GM10847 (cell line): ENCODE measurements around the gene TIAM1.

Experiments used
- POLR2A ChIP-seq: IDR thresholded peaks from 2 replicates; pipeline ENCODE4 v1.6.1; 2011; ENCODE audit not compliant: insufficient read length; ENCODE audit errors: extremely low read depth

Gene TIAM1

DNA sequence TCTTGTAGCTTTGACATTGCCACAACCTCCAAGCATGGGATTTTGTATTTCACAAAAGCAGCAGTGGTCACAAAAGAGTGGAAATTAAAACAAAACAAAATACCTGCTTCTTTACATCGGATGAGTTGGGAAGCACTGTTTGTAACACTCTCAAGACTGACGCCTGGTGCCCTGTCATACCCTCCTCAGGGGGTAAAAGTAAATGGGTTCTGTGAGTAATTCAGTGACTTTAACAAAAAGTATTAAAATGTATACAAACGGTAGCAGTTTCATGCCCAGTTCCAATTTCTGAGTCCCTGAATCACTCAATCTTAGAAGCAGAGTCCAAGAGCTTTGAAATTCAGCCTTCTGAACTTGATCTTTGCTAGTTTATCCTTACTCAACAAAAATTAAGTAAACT is 152.5 kb downstream of the TIAM1 start:
- TF ChIP-seq POLR2A: no peak

DNA sequence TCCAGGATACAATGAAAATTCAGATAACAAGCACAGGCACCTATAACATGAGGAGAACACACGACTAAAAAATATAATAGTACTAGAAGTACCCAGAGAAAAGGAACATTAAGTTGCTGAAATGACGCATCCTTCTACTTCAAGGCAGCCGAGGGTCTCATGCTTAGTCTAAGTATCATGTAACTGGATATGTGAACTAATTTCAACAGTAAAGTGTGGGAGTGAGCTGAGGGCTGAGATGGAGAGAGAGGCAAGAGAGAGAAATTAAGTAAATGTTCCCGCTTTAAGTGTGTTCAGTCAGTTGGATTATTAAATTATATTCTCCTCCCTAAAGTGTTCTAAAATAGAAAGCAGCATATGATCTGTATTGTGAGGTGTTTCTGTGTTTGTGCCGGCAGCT is 153.5 kb downstream of the TIAM1 start:
- no peak for TF ChIP-seq POLR2A

DNA sequence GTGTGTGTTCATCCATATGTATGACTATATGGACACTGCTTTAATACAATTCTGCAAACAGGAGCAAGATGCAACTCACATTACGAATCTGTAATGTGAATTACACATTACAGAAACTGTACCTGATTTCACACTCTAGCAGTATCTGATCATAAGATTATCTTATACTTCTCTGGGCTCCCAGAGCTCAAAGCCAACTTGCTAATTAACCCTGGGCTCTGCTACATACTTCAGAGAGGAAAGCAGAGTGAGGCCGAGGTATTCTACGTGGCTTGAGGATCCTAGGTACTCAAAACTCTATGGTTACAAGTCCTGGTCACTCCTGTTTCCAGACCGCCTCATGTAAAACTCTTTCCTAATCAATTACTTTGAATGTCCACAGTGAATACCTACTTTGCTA is 156.6 kb downstream of the TIAM1 start:
- TF ChIP-seq POLR2A: no peak

DNA sequence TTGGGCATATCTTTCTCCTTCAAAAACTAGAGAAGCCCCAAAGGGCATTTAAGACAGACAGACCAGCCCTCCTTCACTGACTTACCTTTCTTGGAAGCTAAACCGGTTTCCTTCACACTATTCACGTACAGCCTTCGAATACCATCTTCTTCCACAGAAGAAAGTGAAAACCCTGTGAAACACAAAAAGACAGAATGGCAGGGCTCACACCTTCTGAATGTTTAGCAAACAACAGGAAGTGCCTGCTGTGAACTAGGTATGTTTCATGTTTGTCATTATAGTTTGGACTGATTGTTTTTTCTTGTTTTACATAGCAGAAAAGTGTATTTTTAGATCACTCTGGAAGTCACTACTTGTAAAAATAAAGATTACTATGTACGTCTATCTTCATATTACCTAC is 157.1 kb downstream of the TIAM1 start:
- no peak for TF ChIP-seq POLR2A

DNA sequence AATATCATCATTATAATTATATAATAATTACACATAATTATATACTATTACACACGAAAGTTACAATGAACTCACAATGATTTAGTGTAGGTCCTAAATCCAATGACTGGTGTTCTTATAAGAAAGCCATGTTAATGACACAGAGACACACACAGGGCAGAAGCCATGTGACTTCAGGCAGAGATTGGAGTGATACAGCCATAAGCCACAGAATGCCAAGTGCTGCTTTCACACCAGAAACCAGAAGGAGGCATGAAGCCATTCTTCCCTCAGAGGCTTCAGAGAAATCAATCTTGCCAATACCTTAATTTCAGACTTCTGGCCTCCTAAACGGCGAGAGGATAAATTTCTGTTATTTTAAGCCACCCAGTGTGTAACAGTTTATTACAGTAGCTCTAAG is 158.4 kb downstream of the TIAM1 start:
- no peak for TF ChIP-seq POLR2A

DNA sequence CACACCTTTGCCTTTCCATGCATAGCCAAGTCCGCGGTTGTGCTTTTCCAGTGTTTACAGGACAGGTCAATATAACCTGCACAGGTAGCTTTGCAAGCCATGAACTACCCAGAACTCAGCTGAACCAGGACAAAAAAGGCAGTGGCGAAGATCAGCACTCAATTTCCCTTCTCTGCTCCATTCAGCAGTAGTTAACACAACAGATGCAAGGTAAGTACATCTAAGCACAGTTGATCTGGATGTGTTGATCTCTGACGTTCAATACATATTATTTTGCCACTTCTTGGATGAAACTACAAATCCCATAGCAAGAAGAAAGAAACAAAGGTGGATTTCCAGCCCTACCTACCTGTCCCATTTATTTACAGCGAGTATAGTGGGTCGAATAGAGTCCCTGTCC is 159.2 kb downstream of the TIAM1 start:
- no peak for TF ChIP-seq POLR2A

DNA sequence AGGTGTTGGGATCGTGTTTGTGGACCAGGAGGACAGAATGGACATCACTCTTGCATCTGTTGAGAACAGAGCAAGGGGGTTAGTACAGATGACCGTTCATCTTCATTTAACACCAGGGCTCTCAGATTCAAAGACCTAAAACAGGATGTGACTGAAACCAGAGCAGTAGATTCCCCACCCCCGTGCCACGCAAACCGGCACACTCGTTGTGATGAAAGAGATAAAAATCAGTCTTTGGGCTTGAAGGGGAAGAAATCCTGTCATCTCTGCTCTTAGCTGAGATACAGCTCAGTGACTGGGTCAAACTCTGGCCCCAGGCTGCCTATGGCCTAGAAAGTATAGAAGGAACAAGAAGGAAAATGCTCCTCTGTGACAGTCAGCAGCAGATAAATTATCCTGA is 159.6 kb downstream of the TIAM1 start:
- TF ChIP-seq POLR2A: no peak

DNA sequence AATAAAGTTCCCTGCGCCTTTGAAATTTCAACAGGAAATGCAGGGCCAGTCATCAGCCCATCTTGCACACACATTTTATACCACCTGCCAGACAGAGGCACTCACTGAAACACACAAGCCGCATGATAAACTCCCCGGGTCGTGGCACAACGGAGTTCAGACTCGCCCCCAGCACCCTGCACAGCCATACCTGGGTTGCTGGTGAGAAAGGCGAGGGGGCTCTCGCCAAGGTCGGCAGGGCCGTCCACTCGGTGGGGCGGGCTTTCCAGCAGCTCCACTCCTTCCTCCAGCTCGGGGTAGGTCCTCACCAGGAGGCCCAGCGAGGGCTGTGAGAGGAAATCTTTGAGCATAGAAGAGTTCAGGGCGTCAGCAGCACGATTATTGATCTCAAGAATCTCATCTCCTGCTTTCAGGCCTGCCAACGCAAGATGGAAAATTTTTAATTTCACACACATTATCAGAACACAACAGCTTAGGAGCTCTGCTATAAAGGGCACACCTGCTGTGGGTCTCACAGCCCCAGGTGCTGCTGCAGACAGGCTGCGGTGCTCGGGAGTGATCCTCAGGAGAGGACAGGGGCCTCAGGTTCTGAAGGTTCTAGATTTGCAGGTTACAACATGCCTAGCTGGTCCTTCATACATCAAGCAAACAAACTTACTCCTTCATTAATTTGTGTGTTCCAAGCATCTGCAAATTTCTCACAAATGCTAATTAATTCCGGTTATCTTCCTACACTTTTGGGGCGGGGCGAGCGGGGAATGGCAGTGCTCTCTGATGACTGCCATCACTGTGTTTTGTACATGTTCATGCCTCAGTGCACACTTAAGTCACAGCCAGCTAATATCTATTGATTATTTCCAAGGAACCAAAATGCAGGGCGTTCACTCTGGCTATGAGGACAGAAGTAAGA is 161.6 kb downstream of the TIAM1 start:
- no peak for TF ChIP-seq POLR2A

DNA sequence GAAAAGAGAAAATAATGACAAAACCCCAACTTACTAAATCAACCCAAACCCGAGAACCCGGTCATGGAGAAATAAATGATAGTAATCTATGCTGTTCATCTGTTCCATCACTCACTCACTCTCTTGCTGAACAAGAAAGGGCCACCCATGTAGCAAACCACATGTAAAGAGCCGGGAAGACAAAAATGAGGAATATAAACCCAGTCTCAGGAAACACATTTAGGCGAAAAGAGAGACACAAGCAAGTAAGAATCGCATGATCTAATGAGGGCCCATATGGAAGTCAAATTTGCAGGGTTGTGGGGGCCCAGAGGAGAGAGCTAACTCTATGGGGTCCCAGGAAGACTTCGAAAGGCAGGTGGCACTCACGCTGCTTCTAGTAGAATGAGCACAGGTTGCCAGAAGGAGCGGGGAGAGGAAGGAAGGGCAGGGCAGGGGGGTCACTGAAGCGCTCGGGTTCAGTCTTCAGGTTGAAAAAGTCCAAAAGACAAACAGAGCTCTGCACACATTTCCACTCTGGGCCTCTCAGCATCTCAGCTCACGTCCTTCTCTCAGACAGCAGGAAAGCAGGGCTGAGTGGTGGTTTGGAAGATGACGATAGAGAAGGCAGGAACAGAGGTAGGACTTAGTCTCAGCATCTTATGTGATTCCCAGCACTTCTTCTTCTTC is 162.8 kb downstream of the TIAM1 start:
- no peak for TF ChIP-seq POLR2A

DNA sequence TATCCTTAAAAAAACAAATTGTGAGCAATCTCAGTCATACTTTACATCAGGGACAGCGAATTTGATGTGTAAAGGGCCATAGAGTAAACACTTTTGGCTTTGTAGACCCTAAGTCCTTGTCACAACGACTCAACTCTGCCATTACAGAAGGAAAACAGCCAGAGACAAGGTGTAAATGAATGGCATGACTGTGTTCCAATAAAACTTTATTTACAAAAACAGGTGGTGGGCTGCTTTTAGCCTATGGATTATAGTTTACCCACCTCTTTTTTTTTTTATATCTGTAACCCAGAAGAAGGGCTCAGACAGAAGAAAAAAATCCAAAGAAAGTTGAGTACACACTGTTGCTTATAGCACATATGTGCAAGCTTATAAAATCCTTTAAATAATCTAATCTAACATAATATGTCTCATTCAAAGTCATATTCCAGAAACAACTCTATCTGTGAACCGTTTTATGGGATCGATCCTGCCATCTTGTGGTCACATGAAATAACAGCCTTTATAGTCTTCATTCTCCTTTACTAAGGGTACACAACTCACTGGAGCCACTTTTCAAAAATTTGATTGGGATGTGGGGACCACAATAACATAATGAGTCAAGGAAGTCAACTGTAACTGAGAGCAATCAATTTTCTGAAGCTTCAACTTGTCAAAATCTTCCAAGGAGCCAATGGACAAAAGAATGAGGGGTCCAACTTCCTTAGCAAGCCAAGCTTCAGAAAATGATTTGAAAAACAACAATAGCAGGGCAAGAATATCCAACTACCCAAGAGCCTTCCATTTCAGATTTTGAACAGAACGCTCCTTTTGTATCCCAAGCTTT is 163.6 kb downstream of the TIAM1 start:
- TF ChIP-seq POLR2A: no peak

DNA sequence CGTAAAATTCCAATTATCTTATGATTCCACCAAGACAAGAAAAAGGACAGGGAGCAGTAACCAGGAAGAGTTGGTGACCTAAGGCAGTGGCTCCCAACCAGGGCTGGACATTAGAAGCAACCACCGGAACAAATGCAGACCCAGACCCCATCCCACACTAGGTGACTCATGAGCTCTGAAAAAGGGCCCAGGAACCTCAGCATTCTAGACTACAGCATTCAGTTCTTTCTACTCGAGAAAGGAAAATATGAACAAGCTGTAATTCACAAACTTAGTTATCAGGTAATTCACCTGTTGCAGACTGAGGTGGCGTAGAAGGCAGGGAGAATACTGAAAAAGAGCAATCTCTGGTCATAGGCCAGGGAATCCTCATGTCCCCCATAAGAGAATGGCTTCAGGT is 167.3 kb downstream of the TIAM1 start:
- TF ChIP-seq POLR2A: no peak

DNA sequence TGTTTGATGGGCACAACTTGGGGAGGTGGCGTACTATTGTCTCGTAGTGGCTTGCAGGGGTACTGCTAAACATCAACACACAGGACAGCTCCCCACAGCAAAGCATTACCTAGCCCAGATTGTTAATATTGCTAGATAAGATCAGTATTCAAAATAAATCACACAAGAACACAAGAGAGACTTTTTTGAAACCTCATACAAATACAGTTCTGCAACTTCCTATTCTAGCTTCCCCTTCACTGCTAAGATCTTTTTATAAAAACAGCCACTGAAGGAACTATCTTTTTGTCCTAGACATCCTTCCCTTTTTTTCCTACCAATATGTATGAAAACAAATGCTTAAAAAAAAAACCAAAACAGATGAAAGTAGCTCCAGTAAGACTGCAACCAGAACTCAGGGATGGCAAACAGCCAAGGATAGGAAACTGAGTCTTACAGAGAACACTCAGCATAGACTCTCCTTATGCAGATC is 167.9 kb downstream of the TIAM1 start:
- TF ChIP-seq POLR2A: no peak

DNA sequence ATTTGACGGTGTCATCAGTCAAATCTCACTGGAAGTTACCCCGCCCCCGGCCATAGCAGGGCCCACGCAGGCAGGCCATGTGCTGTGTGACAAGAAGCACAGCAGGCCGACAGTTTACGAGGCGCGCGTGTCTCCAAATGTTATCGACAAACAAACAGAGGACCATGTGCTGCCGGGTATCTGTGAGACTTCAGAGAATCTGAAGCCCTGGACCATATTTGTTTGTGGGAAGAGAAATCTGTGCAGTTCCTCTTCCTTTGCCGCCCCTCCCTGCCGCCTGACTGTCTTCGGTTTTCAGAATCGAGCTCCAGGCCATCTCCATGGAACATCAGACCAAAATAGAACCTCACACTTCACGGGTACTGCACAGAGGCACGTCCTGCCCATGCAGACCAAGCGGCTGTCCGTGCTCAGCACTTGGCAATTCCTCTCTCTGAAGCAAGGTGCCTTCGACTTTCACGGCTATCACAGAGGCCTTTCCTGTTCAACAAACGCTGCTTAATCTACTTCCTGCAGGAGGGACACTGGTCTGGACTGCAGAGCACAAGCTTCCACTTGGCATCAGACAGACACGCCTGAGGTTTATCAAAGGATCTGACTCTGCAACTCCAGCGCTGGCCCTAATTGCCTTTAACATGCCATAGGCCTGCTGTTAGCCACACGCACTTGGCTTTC is 170.0 kb downstream of the TIAM1 start:
- TF ChIP-seq POLR2A: no peak

DNA sequence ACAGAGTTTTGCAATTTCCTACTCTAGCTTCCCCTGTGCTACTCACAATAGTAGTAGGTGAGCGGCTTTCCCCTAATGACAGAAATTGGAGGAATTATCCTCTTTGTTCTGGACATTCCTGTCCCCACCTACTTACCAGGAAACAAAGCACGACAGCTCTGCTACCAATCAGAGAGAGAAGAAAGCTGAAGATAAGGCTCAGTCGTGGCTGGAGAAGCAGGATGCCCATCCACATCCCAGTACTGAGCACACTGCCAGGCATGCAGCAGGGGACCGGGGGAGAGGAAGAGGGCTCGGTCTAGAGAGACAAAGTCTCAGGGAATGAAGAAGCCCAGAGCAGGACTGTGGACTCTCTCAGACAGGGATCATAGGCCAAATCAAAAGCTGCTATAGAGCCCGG is 171.7 kb downstream of the TIAM1 start:
- no peak for TF ChIP-seq POLR2A
